Spleen (tissue), 11 donors: ENCODE results near the gene NCDN. TPM values are rescaled to one million over a fixed set of nuclear protein-coding genes. Genes with fewer than 3 reads are reported as not detected.

Source experiments
- DNase-seq: peaks from one replicate; pipeline ENCODE4 v3.0.0-alpha.2; 2020
- H3K27ac ChIP-seq, 8 donors: fragments of 200-600 bp; sonication (generic) in 7 of 8; 1 replicate in 4 of 8; 2 replicates in 4 of 8; pipeline versions ENCODE4 v1.5.0 to v1.8.0; 2016 to 2021; ENCODE audit warnings: inconsistent platforms in 4 of 8, mild to moderate bottlenecking in 4 of 8, moderate library complexity in 1 of 8
- H3K27me3 ChIP-seq, 7 donors: fragments of 200-600 bp; sonication (generic) in 6 of 7; replicated peaks in 1 of 7; 1 replicate in 4 of 7; 2 replicates in 3 of 7; pipeline versions ENCODE4 v1.5.0 to v1.8.0; 2016 to 2021; ENCODE audit warnings: inconsistent platforms in 3 of 7, mild to moderate bottlenecking in 1 of 7
- H3K36me3 ChIP-seq, 6 donors: fragments of 200-600 bp; sonication (generic) in 5 of 6; 1 replicate in 4 of 6; 2 replicates in 2 of 6; pipeline versions ENCODE4 v1.5.0 to v1.8.0; 2016 to 2021; ENCODE audit warnings: inconsistent platforms in 2 of 6
- H3K4me1 ChIP-seq, 6 donors: fragments of 200-600 bp; sonication (generic) in 5 of 6; 1 replicate in 3 of 6; 2 replicates in 3 of 6; pipeline versions ENCODE4 v1.5.0 to v1.8.0; 2016 to 2021; ENCODE audit warnings: inconsistent platforms in 3 of 6
- H3K4me3 ChIP-seq, 8 donors: fragments of 200-600 bp; sonication (generic) in 7 of 8; 1 replicate in 4 of 8; 2 replicates in 4 of 8; pipeline versions ENCODE4 v1.5.0 to v1.8.0; 2016 to 2021; ENCODE audit warnings: inconsistent platforms in 4 of 8, mild to moderate bottlenecking in 4 of 8, moderate library complexity in 2 of 8
- H3K9me3 ChIP-seq, 8 donors: fragments of 200-600 bp; sonication (generic) in 7 of 8; 1 replicate in 4 of 8; 2 replicates in 4 of 8; pipeline versions ENCODE4 v1.5.0 to v1.8.0; 2016 to 2021; ENCODE audit warnings: inconsistent platforms in 4 of 8
- CTCF ChIP-seq, 11 experiments: fragments of 200-600 bp in 7 of 11; fragments of 450-650 bp in 4 of 11; sonication (generic) in 4 of 11; IDR thresholded peaks in 8 of 11; conservative IDR thresholded peaks in 3 of 11; 1 replicate in 7 of 11; 2 replicates in 4 of 11; pipeline versions ENCODE4 v1.4.0 to v1.8.0; 2016 to 2021; ENCODE audit warnings: antibody characterized with exemption in 11 of 11, inconsistent platforms in 4 of 11, mild to moderate bottlenecking in 1 of 11
- POLR2A ChIP-seq, 3 donors: fragments of 450-650 bp; IDR thresholded peaks; one replicate each; pipeline ENCODE4 v1.5.1; 2017; ENCODE audit warnings: antibody characterized with exemption in 3 of 3, mild to moderate bottlenecking in 1 of 3
- POLR2AphosphoS5 ChIP-seq, 3 donors: sonication (generic); formaldehyde crosslinking; IDR thresholded peaks; one replicate each; pipeline ENCODE4 v1.5.1; 2017; ENCODE audit warnings: antibody characterized with exemption in 3 of 3
- WGBS, 5 donors: extraction: QIAGEN DNeasy Blood & Tissue Kit in 3 of 5; methylation state at CpG; one replicate each; pipeline versions ENCODE4 v1.1.5 to v1.1.7; 2013 to 2018; 5-methylcytosine and 5-hydroxymethylcytosine counted together
- intact Hi-C: fragments of 100-400 bp; cut with DNase I; formaldehyde crosslinking; loops from one replicate; pipeline ENCODE4 v1.15.0; 2023; ENCODE audit warnings: low total_unique reads
- polyA plus RNA-seq, 3 donors: library from polyadenylated mRNA; stranded (reverse); fragments of 200-250 nt; gene quantifications; one replicate each; pipeline ENCODE4 v1.2.1, GENCODE V29; 2013
- total RNA-seq, 7 donors: library from RNA; depleted of rRNA in 3 of 7; stranded (reverse); fragments of >200 nt in 3 of 7; fragmentation: NEBNext Ultra II Directional in 4 of 7; extraction: Animal tissue kit (Norgen Biotek cat#: 25700) in 4 of 7; gene quantifications; one replicate each; pipeline versions ENCODE4 v1.1.0 to v1.2.1, GENCODE V29; 2016 to 2021
- donor health status: healthy with polysubstance abuse.
- donor health status: DM: no; HTN: no; CAD: no; lungs with moderate emphysema.
- donor health status: DM: no; HTN: no; CAD: no.
- donor health status: Bipolar disorder and iron deficiency.
- donor health status: healthy.
- donor health status: DM: no; HTN: no; CAD: no.
- donor health status: DM: yes; HTN: yes; CAD: no.

The NCDN gene
- total and polyA plus RNA-seq, 10 donors = 4.2 to 19.1 (median 16.5) TPM

GRCh38 chr1:35559317-35559944, 1.8 kb downstream of the NCDN start:
- Histone ChIP-seq H3K9me3 (no peaks in the 10 kb centered on the region), H3K4me1 (peaks cover 16 to 91% (median 47%) of the 10 kb centered on the region in 6 donors), H3K4me3 (no peak overlapping the region), H3K27ac (peak overlapping the region in 2 of 8 donors; percentile 16 to 98), H3K36me3 (peaks cover 0 to 42% (median 3%) of the 10 kb centered on the region in 6 donors), H3K27me3 (no peaks in the 10 kb centered on the region)
- no peak for DNase-seq
- TF ChIP-seq CTCF (IDR thresholded peaks at IDR 0.05 in 8 of 11, conservative IDR thresholded peaks at IDR 0.05 in 3 of 11) (no peak), POLR2A (IDR thresholded peaks at IDR 0.05) (no peak), POLR2AphosphoS5 (IDR thresholded peaks at IDR 0.05) (no peak)
- intact Hi-C loops = no loop called here
- whole genome bisulfite sequencing, 5 donors = 78 to 88% (median 80%) methylated on average over 7 of the region's 7 CpGs

- intact Hi-C loops = loop anchor here (5.0 kb wide), 1 partner anchor 108 kb away; no protein-coding TSS in a partner anchor
- no peak for TF ChIP-seq POLR2A (IDR thresholded peaks at IDR 0.05)
- no peak for TF ChIP-seq POLR2AphosphoS5 (IDR thresholded peaks at IDR 0.05)
- TF ChIP-seq CTCF (IDR thresholded peaks at IDR 0.05 in 8 of 11, conservative IDR thresholded peaks at IDR 0.05 in 3 of 11) = no peak
- no peaks in the 10 kb centered on the region for H3K9me3 ChIP-seq
- H3K27me3 ChIP-seq = no peaks in the 10 kb centered on the region
- DNase-seq = peak; percentile 76
- peaks cover 0 to 50% (median 5%) of the 10 kb centered on the region in 6 donors for H3K36me3 ChIP-seq
- WGBS, 5 donors = 81 to 90% (median 87%) methylated on average over 16 to 44 of the region's 44 CpGs
- H3K4me3 ChIP-seq = no peak overlapping the region
- no peak overlapping the region for H3K27ac ChIP-seq
- H3K4me1 ChIP-seq = peaks cover 11 to 85% (median 36%) of the 10 kb centered on the region in 6 donors
Measured at GRCh38 chr1:35560256-35561225, 2.9 kb downstream of the NCDN start.

- intact Hi-C loops = loop anchor here (5.0 kb wide), 1 partner anchor 109 kb away; no protein-coding TSS in a partner anchor
- Histone ChIP-seq H3K4me3 (no peak overlapping the region), H3K4me1 (peaks cover 2 to 76% (median 27%) of the 10 kb centered on the region in 6 donors), H3K27me3 (no peaks in the 10 kb centered on the region), H3K36me3 (peaks cover 0 to 59% (median 7%) of the 10 kb centered on the region in 6 donors), H3K9me3 (no peaks in the 10 kb centered on the region), H3K27ac (no peak overlapping the region)
- TF ChIP-seq POLR2A (IDR thresholded peaks at IDR 0.05) (no peak), POLR2AphosphoS5 (IDR thresholded peaks at IDR 0.05) (no peak), CTCF (IDR thresholded peaks at IDR 0.05 in 8 of 11, conservative IDR thresholded peaks at IDR 0.05 in 3 of 11) (no peak)
- WGBS, 5 donors = 90 to 94% (median 92%) methylated on average over 10 to 11 of the region's 11 CpGs
- DNase-seq = peak; percentile 72
Measured at GRCh38 chr1:35561297-35561971, 3.8 kb downstream of the NCDN start.
